MM.1S (cell line): ENCODE measurements around the gene COPG2.

ENCODE experiments used
- CTCF ChIP-seq: fragments of 300-600 bp; sonication (generic); IDR thresholded peaks from 2 replicates; pipeline ENCODE4 v1.5.1; 2016; ENCODE audit warnings: antibody characterized with exemption, low read length, mixed read lengths
- EZH2 ChIP-seq: fragments of 300-600 bp; sonication (generic); optimal IDR thresholded peaks from 2 replicates; pipeline ENCODE3; 2017; ENCODE audit warnings: low read depth, mild to moderate bottlenecking, antibody characterized with exemption, low read length, mixed read lengths
- EZH2phosphoT487 ChIP-seq: fragments of 300-600 bp; sonication (generic); IDR thresholded peaks from 2 replicates; pipeline ENCODE4 v1.6.1; 2018; ENCODE audit warnings: antibody characterized with exemption, low read length

GRCh38 chr7:130490311-130490791, 178.2 kb downstream of the COPG2 start:
- TF ChIP-seq CTCF (no peak), EZH2 (no peak), EZH2phosphoT487 (no peak)
